Parathyroid adenoma (tissue), 2 donors: Measurements from ENCODE around the gene TBC1D2.
"Not testable (repeated sequence)": the region's sequence is repeated elsewhere in the genome, so short reads cannot be mapped to it uniquely, and the experiment has no call there.

Experiments used
- H2AFZ ChIP-seq: fragments of 300-600 bp; sonication (generic); one replicate; pipeline ENCODE4 v1.7.0; 2017; ENCODE audit warnings: antibody characterized with exemption, mild to moderate bottlenecking
- H3K27ac ChIP-seq: fragments of 300-600 bp; sonication (generic); one replicate; pipeline ENCODE4 v1.7.0; 2017
- H3K27me3 ChIP-seq: fragments of 300-600 bp; sonication (generic); one replicate; pipeline ENCODE4 v1.7.0; 2017; ENCODE audit warnings: low read length; ENCODE audit not compliant: control insufficient read depth, insufficient read depth
- H3K36me3 ChIP-seq: fragments of 300-600 bp; sonication (generic); one replicate; pipeline ENCODE4 v1.7.0; 2017; ENCODE audit warnings: low read length; ENCODE audit not compliant: control insufficient read depth, insufficient read depth
- H3K4me1 ChIP-seq: fragments of 300-600 bp; sonication (generic); one replicate; pipeline ENCODE4 v1.7.0; 2017; ENCODE audit warnings: control low read depth
- H3K4me2 ChIP-seq: fragments of 300-600 bp; sonication (generic); one replicate; pipeline ENCODE4 v1.7.0; 2017; ENCODE audit warnings: low read length
- H3K4me3 ChIP-seq: fragments of 300-600 bp; sonication (generic); one replicate; pipeline ENCODE4 v1.7.0; 2017; ENCODE audit warnings: low read depth, low read length
- H3K79me2 ChIP-seq: fragments of 300-600 bp; sonication (generic); one replicate; pipeline ENCODE4 v1.7.0; 2017; ENCODE audit warnings: control low read depth
- H3K9ac ChIP-seq: fragments of 300-600 bp; sonication (generic); one replicate; pipeline ENCODE4 v1.7.0; 2017; ENCODE audit warnings: mild to moderate bottlenecking
- H3K9me3 ChIP-seq: fragments of 300-600 bp; sonication (generic); one replicate; pipeline ENCODE4 v1.7.0; 2017; ENCODE audit warnings: low read length; ENCODE audit not compliant: control insufficient read depth
- TF ChIP-seq, protein P1 (sequence below): fragments of 300-600 bp; sonication (generic); IDR thresholded peaks from one replicate; pipeline ENCODE4 v1.7.0; 2017; ENCODE audit warnings: antibody characterized with exemption, mild to moderate bottlenecking
- donor health status: primary hyperparathyroidism.

The TBC1D2 gene

DNA sequence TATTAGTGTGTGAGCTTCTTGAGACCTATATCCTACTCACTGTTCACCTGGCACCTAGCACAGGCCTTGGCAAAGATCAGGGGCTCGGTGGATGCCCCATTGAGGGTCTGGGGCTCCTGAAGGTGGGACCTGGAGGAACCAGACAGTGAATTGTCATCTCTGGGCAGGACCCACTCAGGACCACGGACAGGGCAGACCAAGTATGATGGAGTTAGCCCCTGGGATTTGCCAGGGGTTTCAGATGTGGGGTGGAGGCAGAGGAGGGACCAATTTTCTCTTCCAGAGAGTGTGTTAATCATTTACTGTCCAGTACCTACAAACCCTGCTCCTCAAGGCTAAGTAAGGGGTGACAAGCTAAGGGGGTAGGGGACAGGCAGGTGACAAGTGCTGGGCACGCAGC, 29.3 kb upstream of the TBC1D2 start:
- Histone ChIP-seq H3K36me3 (no peaks in the 10 kb centered on the region), H3K27me3 (no peaks in the 10 kb centered on the region), H3K4me2 (no peak overlapping the region), H3K79me2 (no peaks in the 10 kb centered on the region), H3K4me3 (no peak overlapping the region), H2AFZ (no peak overlapping the region), H3K9me3 (no peaks in the 10 kb centered on the region), H3K9ac (no peak overlapping the region), H3K4me1 (no peaks in the 10 kb centered on the region), H3K27ac (no peak overlapping the region)
- TF ChIP-seq, protein P1, sequence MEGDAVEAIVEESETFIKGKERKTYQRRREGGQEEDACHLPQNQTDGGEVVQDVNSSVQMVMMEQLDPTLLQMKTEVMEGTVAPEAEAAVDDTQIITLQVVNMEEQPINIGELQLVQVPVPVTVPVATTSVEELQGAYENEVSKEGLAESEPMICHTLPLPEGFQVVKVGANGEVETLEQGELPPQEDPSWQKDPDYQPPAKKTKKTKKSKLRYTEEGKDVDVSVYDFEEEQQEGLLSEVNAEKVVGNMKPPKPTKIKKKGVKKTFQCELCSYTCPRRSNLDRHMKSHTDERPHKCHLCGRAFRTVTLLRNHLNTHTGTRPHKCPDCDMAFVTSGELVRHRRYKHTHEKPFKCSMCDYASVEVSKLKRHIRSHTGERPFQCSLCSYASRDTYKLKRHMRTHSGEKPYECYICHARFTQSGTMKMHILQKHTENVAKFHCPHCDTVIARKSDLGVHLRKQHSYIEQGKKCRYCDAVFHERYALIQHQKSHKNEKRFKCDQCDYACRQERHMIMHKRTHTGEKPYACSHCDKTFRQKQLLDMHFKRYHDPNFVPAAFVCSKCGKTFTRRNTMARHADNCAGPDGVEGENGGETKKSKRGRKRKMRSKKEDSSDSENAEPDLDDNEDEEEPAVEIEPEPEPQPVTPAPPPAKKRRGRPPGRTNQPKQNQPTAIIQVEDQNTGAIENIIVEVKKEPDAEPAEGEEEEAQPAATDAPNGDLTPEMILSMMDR = no peak

DNA sequence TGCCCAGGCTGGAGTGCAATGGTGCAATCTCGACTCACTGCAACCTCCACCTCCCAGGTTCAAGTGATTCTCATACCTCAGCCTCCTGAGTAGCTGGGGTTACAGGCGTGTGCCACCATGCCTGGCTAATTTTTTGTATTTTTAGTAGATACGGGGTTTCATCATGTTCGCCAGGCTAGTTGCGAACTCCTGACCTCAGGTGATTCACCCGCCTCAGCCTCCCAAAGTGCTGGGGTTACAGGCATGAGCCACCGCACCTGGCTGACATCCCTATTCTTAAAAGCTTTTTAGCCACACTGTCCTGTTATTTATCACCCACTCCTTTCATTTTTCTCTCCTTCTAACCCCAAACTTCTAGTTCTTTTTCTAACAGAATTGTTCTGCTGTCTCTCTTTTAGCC, 27.7 kb upstream of the TBC1D2 start:
- not testable (repeated sequence) for H3K27me3 ChIP-seq, H3K27ac ChIP-seq, H3K9me3 ChIP-seq, H3K36me3 ChIP-seq, H3K4me2 ChIP-seq, H3K9ac ChIP-seq, H3K4me3 ChIP-seq, H3K79me2 ChIP-seq, H2AFZ ChIP-seq, H3K4me1 ChIP-seq

DNA sequence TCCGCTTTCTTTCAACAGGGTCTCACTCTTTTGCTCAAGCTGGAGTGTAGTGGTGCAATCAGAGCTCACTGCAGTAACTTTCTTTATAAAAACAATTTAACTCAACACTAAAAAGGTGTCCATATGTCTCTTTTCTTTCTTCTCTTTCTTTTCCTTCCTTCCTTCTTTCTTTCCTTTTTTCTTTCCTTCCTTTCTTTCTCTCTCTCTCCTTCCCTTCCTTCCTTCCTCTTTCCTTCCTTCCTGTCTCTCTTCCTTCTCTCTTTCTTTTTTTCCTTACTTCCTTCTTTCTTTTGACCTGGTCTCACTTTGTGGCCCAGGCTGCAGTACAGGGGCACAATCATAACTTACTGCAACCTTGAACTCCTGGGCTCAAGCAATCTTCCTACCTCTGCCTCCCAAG, 25.8 kb upstream of the TBC1D2 start:
- TF ChIP-seq, protein P1 = no peak
- Histone ChIP-seq H3K9ac (no peak overlapping the region), H3K79me2 (no peaks in the 10 kb centered on the region), H3K4me3 (no peak overlapping the region), H2AFZ (no peak overlapping the region), H3K27ac (no peak overlapping the region), H3K4me1 (no peaks in the 10 kb centered on the region), H3K36me3 (no peaks in the 10 kb centered on the region), H3K27me3 (no peaks in the 10 kb centered on the region), H3K4me2 (no peak overlapping the region), H3K9me3 (no peaks in the 10 kb centered on the region)

DNA sequence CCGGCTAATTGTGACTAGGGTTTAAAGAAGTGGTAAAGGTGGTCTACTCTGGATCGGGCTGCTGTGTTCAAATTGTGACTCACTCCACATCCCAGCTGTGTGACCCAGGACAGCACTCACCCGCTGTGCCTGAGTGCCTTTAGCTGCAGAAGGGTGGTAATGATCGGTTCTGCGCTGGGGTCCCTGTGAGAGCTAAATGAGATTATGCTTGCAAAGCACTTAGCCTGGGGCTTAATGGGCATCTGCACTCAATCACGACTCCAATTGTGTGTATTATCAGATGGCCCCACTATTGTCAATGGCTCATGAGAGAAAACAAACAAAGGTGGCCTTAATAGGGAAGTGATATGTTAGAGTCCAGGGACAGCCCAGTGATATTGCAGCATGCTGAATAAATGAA, 25.1 kb upstream of the TBC1D2 start:
- H3K27ac ChIP-seq = no peak overlapping the region

DNA sequence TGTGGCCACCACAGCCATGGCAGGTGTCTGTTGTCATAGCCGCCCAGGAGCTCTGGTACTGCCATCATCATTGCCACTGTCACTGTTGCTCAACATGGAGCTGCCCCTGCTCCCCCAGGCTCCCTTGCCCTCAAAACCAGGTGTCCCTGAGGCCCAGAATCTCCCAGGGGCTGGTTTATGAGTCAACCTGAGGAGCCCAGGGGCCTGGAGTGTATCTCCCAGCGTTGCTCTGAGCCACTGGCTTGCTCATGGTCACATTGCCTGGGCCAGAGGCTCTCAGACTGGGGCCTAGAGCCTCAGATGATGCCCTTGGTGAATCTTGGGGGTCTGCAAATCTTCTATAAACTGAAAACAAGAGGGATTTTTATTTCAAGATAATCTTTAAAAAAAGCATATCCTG, 24.7 kb upstream of the TBC1D2 start:
- Histone ChIP-seq H3K79me2 (no peaks in the 10 kb centered on the region), H3K4me3 (no peak overlapping the region), H3K9ac (no peak overlapping the region), H3K4me2 (no peak overlapping the region), H3K4me1 (no peaks in the 10 kb centered on the region), H3K27ac (no peak overlapping the region), H3K36me3 (no peaks in the 10 kb centered on the region), H2AFZ (no peak overlapping the region), H3K9me3 (no peaks in the 10 kb centered on the region), H3K27me3 (no peaks in the 10 kb centered on the region)
- TF ChIP-seq, protein P1 = no peak

More for the DNA sequence above, 25.1 kb upstream of the TBC1D2 start:
- Histone ChIP-seq H3K9ac (no peak overlapping the region), H3K4me2 (no peak overlapping the region), H2AFZ (no peak overlapping the region), H3K27me3 (no peaks in the 10 kb centered on the region), H3K79me2 (no peaks in the 10 kb centered on the region), H3K9me3 (no peaks in the 10 kb centered on the region), H3K4me3 (no peak overlapping the region), H3K4me1 (no peaks in the 10 kb centered on the region), H3K36me3 (no peaks in the 10 kb centered on the region)
- TF ChIP-seq, protein P1 = no peak
